ENCODE results near the gene CCDC124.

The CCDC124 gene

GRCh38 chr19:17989425-17990094, 56.7 kb downstream of the CCDC124 start:
- no peak for DNase-seq

GRCh38 chr19:17993076-17993813, 60.4 kb downstream of the CCDC124 start:
- DNase-seq: no peak

Data from activated effector memory CD4-positive, alpha-beta T cell treated with anti-CD3 and anti-CD28 coated beads, Interleukin-2, amount 50 U/mL, for 16 hours (primary cell).